ENCODE measurements around the gene DMD. TPM values are rescaled to one million over a fixed set of nuclear protein-coding genes. Genes with fewer than 3 reads are reported as not detected.

Gene DMD
- polyA plus RNA-seq, 2 of the 4 experiments (the other 2 are of a cell fraction), result 0.03 TPM; not detected in 1

GRCh38 chrX:33045882-33046281 is 165.5 kb downstream of the DMD start:
- Histone ChIP-seq H3K4me1 (no peaks in the 10 kb centered on the region), H3K27ac (no peak overlapping the region), H3K4me2 (no peak overlapping the region), H3K4me3 (no peak overlapping the region), H3K9me3 (no peaks in the 10 kb centered on the region)
- ChIA-PET CTCF (no interaction called here), POLR2A (no interaction called here)
- DNase-seq (ENCODE audit: low read depth in 1 of 2, low spot score in 1 of 2) (no peak), FAIRE-seq (no peak), ATAC-seq (no peak)
- TF ChIP-seq NPAS2 (CRISPR knock-in tag; IDR thresholded peaks at IDR 0.05; ENCODE audit: borderline replicate concordance), result no peak
- TF ChIP-seq CHD2 (IDR thresholded peaks at IDR 0.05; ENCODE audit: low read length, partially characterized antibody), result no peak
- no peak for TF ChIP-seq KDM1A (IDR thresholded peaks at IDR 0.05; ENCODE audit: low read depth)
- TF ChIP-seq HDAC2 (IDR thresholded peaks at IDR 0.05), result no peak
- TF ChIP-seq, protein P1, sequence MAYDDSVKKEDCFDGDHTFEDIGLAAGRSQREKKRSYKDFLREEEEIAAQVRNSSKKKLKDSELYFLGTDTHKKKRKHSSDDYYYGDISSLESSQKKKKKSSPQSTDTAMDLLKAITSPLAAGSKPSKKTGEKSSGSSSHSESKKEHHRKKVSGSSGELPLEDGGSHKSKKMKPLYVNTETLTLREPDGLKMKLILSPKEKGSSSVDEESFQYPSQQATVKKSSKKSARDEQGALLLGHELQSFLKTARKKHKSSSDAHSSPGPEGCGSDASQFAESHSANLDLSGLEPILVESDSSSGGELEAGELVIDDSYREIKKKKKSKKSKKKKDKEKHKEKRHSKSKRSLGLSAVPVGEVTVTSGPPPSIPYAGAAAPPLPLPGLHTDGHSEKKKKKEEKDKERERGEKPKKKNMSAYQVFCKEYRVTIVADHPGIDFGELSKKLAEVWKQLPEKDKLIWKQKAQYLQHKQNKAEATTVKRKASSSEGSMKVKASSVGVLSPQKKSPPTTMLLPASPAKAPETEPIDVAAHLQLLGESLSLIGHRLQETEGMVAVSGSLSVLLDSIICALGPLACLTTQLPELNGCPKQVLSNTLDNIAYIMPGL (CRISPR knock-in tag; IDR thresholded peaks at IDR 0.05; ENCODE audit: borderline replicate concordance), result no peak
- TF ChIP-seq EP300 (IDR thresholded peaks at IDR 0.05), result no peak
- no peak for TF ChIP-seq JUNB (IDR thresholded peaks at IDR 0.05)
- TF ChIP-seq PHF8 (IDR thresholded peaks at IDR 0.05; ENCODE audit: borderline replicate concordance, low read depth), result no peak
- no peak for TF ChIP-seq EHMT2 (IDR thresholded peaks at IDR 0.05; ENCODE audit: low read depth)
- TF ChIP-seq TFCP2L1 (CRISPR knock-in tag; IDR thresholded peaks at IDR 0.05), result no peak
- TF ChIP-seq RARB (CRISPR knock-in tag; IDR thresholded peaks at IDR 0.05), result no peak
- whole genome bisulfite sequencing (ENCODE audit: missing lambda C conversion rate), result 36% methylated on average over 2 of the region's 2 CpGs

GRCh38 chrX:33045245-33045644 is 166.1 kb downstream of the DMD start:
- POLR2A ChIA-PET, result no interaction called here
- 0% methylated on average over 2 of the region's 3 CpGs for WGBS (ENCODE audit: missing lambda C conversion rate)
- H3K4me1 ChIP-seq, result no peaks in the 10 kb centered on the region
- DNase-seq (ENCODE audit: low read depth in 1 of 2, low spot score in 1 of 2) (no peak), ATAC-seq (no peak), FAIRE-seq (no peak)
- no peak overlapping the region for H3K4me2 ChIP-seq
- TF ChIP-seq PHF8 (IDR thresholded peaks at IDR 0.05; ENCODE audit: borderline replicate concordance, low read depth), result no peak
- no peak for TF ChIP-seq SREBF2 (IDR thresholded peaks at IDR 0.05)
- no peak for TF ChIP-seq POLR2A (IDR thresholded peaks at IDR 0.05; ENCODE audit: low read length)
- no peak for TF ChIP-seq CEBPB (IDR thresholded peaks at IDR 0.05)
- TF ChIP-seq, protein P2, sequence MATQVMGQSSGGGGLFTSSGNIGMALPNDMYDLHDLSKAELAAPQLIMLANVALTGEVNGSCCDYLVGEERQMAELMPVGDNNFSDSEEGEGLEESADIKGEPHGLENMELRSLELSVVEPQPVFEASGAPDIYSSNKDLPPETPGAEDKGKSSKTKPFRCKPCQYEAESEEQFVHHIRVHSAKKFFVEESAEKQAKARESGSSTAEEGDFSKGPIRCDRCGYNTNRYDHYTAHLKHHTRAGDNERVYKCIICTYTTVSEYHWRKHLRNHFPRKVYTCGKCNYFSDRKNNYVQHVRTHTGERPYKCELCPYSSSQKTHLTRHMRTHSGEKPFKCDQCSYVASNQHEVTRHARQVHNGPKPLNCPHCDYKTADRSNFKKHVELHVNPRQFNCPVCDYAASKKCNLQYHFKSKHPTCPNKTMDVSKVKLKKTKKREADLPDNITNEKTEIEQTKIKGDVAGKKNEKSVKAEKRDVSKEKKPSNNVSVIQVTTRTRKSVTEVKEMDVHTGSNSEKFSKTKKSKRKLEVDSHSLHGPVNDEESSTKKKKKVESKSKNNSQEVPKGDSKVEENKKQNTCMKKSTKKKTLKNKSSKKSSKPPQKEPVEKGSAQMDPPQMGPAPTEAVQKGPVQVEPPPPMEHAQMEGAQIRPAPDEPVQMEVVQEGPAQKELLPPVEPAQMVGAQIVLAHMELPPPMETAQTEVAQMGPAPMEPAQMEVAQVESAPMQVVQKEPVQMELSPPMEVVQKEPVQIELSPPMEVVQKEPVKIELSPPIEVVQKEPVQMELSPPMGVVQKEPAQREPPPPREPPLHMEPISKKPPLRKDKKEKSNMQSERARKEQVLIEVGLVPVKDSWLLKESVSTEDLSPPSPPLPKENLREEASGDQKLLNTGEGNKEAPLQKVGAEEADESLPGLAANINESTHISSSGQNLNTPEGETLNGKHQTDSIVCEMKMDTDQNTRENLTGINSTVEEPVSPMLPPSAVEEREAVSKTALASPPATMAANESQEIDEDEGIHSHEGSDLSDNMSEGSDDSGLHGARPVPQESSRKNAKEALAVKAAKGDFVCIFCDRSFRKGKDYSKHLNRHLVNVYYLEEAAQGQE (IDR thresholded peaks at IDR 0.05), result no peak
- TF ChIP-seq HOXA7 (CRISPR knock-in tag; IDR thresholded peaks at IDR 0.05), result no peak
- no peak for TF ChIP-seq FOSB (CRISPR knock-in tag; IDR thresholded peaks at IDR 0.05)
- TF ChIP-seq, protein P3, sequence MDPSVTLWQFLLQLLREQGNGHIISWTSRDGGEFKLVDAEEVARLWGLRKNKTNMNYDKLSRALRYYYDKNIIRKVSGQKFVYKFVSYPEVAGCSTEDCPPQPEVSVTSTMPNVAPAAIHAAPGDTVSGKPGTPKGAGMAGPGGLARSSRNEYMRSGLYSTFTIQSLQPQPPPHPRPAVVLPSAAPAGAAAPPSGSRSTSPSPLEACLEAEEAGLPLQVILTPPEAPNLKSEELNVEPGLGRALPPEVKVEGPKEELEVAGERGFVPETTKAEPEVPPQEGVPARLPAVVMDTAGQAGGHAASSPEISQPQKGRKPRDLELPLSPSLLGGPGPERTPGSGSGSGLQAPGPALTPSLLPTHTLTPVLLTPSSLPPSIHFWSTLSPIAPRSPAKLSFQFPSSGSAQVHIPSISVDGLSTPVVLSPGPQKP (IDR thresholded peaks at IDR 0.05; ENCODE audit: low read depth, low read length), result no peak
- TF ChIP-seq NR3C1 (IDR thresholded peaks at IDR 0.05), result no peak
- no peak for TF ChIP-seq TFCP2L1 (CRISPR knock-in tag; IDR thresholded peaks at IDR 0.05)
- TF ChIP-seq, protein P4, sequence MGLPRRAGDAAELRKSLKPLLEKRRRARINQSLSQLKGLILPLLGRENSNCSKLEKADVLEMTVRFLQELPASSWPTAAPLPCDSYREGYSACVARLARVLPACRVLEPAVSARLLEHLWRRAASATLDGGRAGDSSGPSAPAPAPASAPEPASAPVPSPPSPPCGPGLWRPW (IDR thresholded peaks at IDR 0.05), result no peak
- TF ChIP-seq MAZ (IDR thresholded peaks at IDR 0.05; ENCODE audit: borderline replicate concordance, low read depth, low read length), result no peak
- H3K27ac ChIP-seq, result no peak overlapping the region
- H3K4me3 ChIP-seq, result no peak overlapping the region
- no peaks in the 10 kb centered on the region for H3K9me3 ChIP-seq
- CTCF ChIA-PET, result no interaction called here

Measured in A549 (cell line).